Left ventricle myocardium superior (tissue), 1 donor: Measurements from ENCODE around the gene DOCK7. TPM values are rescaled to one million over a fixed set of nuclear protein-coding genes. Genes with fewer than 3 reads are reported as not detected.

Experiments
- total RNA-seq: library from RNA; stranded (reverse); fragmentation: NEBNext Ultra II Directional; extraction: Animal tissue kit (Norgen Biotek cat#: 25700); gene quantifications from one replicate; pipeline ENCODE4 v1.2.1, GENCODE V29; 2021
- donor health status: DM: no; HTN: yes; CAD: no; lungs with severe emphysema.

DOCK7 gene
- total RNA-seq, 1 donor from 2014 or later: 9.4 TPM

Other genes starting within 250 kb of the DOCK7 start
- gene ANGPTL3, start 90.9 kb downstream of the DOCK7 start, total RNA-seq: not detected
- gene ATG4C, start 95.7 kb upstream of the DOCK7 start, total RNA-seq: 9.1 TPM